HEK293 (cell line): Measurements from ENCODE around the gene PLD6.

Experiments used
- CTCF ChIA-PET: fragments of 350-600 bp; formaldehyde crosslinking; extraction: SDS; loops from one replicate; lab custom pipeline; 2021; ENCODE audit warnings: antibody characterized with exemption; lab: Yijun Ruan, JAX
- POLR2A ChIA-PET: fragments of 300-600 bp; formaldehyde crosslinking; extraction: SDS; loops from one replicate; lab custom pipeline; 2020; ENCODE audit warnings: antibody characterized with exemption, inconsistent platforms; lab: Yijun Ruan, JAX
- H3K27ac ChIP-seq: fragments of 200-500 bp; sonication (Bioruptor generic); 2 replicates; pipeline ENCODE4 v1.5.1; 2014; ENCODE audit warnings: low read depth, low read length, control low read depth, inconsistent platforms; ENCODE audit errors: extremely low read depth
- H3K36me3 ChIP-seq, 2 experiments: fragments of 200-500 bp in 1 of 2; sonication (Bioruptor generic) in 1 of 2; 1 replicate in 1 of 2; 2 replicates in 1 of 2; pipeline ENCODE4 v1.5.1; 2014 to 2017; ENCODE audit warnings: inconsistent platforms in 2 of 2, low read length in 2 of 2; ENCODE audit not compliant: control insufficient read depth in 2 of 2, insufficient read depth in 1 of 2
- H3K4me1 ChIP-seq: fragments of 200-500 bp; sonication (Bioruptor generic); 2 replicates; pipeline ENCODE4 v1.5.1; 2014; ENCODE audit warnings: mild to moderate bottlenecking, low read length, inconsistent platforms; ENCODE audit not compliant: control insufficient read depth, insufficient read depth
- H3K4me3 ChIP-seq: 2 replicates; pipeline ENCODE4 v1.5.1; 2011; ENCODE audit warnings: low read depth, mild to moderate bottlenecking, control low read depth, low read length, moderate library complexity
- H3K9me3 ChIP-seq: fragments of 200-500 bp; sonication (Bioruptor generic); 2 replicates; pipeline ENCODE4 v1.5.1; 2014; ENCODE audit warnings: low read depth, low read length, inconsistent platforms; ENCODE audit not compliant: control insufficient read depth, insufficient read depth
- KLF1 ChIP-seq: fragments of 450-650 bp; formaldehyde crosslinking; IDR thresholded peaks from 2 replicates; pipeline ENCODE4 v1.5.1; 2016; ENCODE audit warnings: missing biosample characterization, missing genetic modification characterization
- MYNN ChIP-seq: fragments of 450-650 bp; formaldehyde crosslinking; IDR thresholded peaks from 2 replicates; pipeline ENCODE4 v1.5.1; 2016; ENCODE audit warnings: missing biosample characterization, missing genetic modification characterization, borderline replicate concordance
- REST ChIP-seq: fragments of 450-650 bp; formaldehyde crosslinking; IDR thresholded peaks from 2 replicates; pipeline ENCODE4 v1.5.1; 2016; ENCODE audit warnings: missing biosample characterization, missing genetic modification characterization
- YY1 ChIP-seq: fragments of 450-650 bp; formaldehyde crosslinking; IDR thresholded peaks from 2 replicates; pipeline ENCODE4 v1.5.1; 2018; ENCODE audit warnings: missing biosample characterization, missing genetic modification characterization
- ZBTB7A ChIP-seq: fragments of 450-650 bp; formaldehyde crosslinking; IDR thresholded peaks from 2 replicates; pipeline ENCODE4 v1.5.1; 2016; ENCODE audit warnings: low read depth, missing biosample characterization, missing genetic modification characterization
- ZFP3 ChIP-seq: fragments of 450-650 bp; formaldehyde crosslinking; IDR thresholded peaks from 2 replicates; pipeline ENCODE4 v1.5.1; 2016; ENCODE audit warnings: low read depth, missing biosample characterization, missing genetic modification characterization
- ZNF146 ChIP-seq: fragments of 450-650 bp; formaldehyde crosslinking; IDR thresholded peaks from 2 replicates; pipeline ENCODE4 v1.5.1; 2016; ENCODE audit warnings: missing biosample characterization, missing genetic modification characterization
- ZNF248 ChIP-seq: fragments of 450-650 bp; formaldehyde crosslinking; IDR thresholded peaks from 2 replicates; pipeline ENCODE4 v1.5.1; 2017; ENCODE audit warnings: missing biosample characterization, missing genetic modification characterization
- ZNF26 ChIP-seq: fragments of 450-650 bp; formaldehyde crosslinking; IDR thresholded peaks from 2 replicates; pipeline ENCODE4 v1.5.1; 2016; ENCODE audit warnings: missing biosample characterization, missing genetic modification characterization
- ZNF341 ChIP-seq: fragments of 450-650 bp; formaldehyde crosslinking; IDR thresholded peaks from 2 replicates; pipeline ENCODE4; 2016; ENCODE audit warnings: low read depth, missing biosample characterization, missing genetic modification characterization
- ZNF404 ChIP-seq: fragments of 450-650 bp; formaldehyde crosslinking; IDR thresholded peaks from 2 replicates; pipeline ENCODE4 v1.5.1; 2017; ENCODE audit warnings: missing biosample characterization, missing genetic modification characterization
- ZNF426 ChIP-seq: fragments of 450-650 bp; formaldehyde crosslinking; IDR thresholded peaks from 2 replicates; pipeline ENCODE4 v1.5.1; 2017; ENCODE audit warnings: missing biosample characterization, missing genetic modification characterization, mild to moderate bottlenecking, inconsistent platforms, moderate library complexity
- ZNF529 ChIP-seq: fragments of 450-650 bp; formaldehyde crosslinking; IDR thresholded peaks from 2 replicates; pipeline ENCODE4 v1.5.1; 2017; ENCODE audit warnings: missing genetic modification characterization, missing biosample characterization; ENCODE audit not compliant: insufficient replicate concordance
- ZNF629 ChIP-seq: fragments of 450-650 bp; formaldehyde crosslinking; IDR thresholded peaks from 2 replicates; pipeline ENCODE4 v1.5.1; 2017; ENCODE audit warnings: missing biosample characterization, missing genetic modification characterization
- ZNF654 ChIP-seq: fragments of 450-650 bp; formaldehyde crosslinking; IDR thresholded peaks from 2 replicates; pipeline ENCODE4 v1.5.1; 2016; ENCODE audit warnings: low read depth, missing biosample characterization, missing genetic modification characterization
- ZSCAN18 ChIP-seq: fragments of 450-650 bp; formaldehyde crosslinking; IDR thresholded peaks from 2 replicates; pipeline ENCODE4 v1.5.1; 2016; ENCODE audit warnings: missing biosample characterization, missing genetic modification characterization
- TF ChIP-seq, protein P1 (sequence below): fragments of 450-650 bp; formaldehyde crosslinking; IDR thresholded peaks from 2 replicates; pipeline ENCODE4 v1.5.1; 2016; ENCODE audit warnings: missing biosample characterization, missing genetic modification characterization
- TF ChIP-seq, protein P2 (sequence below): fragments of 450-650 bp; formaldehyde crosslinking; IDR thresholded peaks from 2 replicates; pipeline ENCODE4 v1.5.1; 2016; ENCODE audit warnings: missing biosample characterization, missing genetic modification characterization
- TF ChIP-seq, protein P3 (sequence below): fragments of 450-650 bp; formaldehyde crosslinking; IDR thresholded peaks from 2 replicates; pipeline ENCODE4 v1.5.1; 2016; ENCODE audit warnings: missing biosample characterization, missing genetic modification characterization

The PLD6 gene

DNA sequence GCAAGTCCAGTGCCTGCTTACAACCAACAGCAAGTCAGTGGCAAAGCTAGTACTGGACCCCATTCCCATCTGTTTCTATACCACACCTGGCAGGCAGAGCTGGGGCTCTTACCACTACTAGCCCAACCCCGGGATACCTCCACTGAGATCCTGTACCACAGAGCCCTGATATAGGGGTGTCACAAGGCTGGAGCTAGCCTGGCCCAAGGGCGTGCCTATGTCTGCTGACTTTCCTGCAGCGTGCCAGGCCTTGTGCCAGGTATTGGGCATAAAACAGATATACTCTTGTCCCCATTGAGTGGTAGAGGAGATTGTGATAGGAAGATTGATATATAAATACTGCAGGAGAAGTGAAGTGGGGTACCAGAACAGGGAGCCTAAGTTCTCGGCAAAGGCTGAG is 44.4 kb downstream of the PLD6 start:
- TF ChIP-seq, protein P1, sequence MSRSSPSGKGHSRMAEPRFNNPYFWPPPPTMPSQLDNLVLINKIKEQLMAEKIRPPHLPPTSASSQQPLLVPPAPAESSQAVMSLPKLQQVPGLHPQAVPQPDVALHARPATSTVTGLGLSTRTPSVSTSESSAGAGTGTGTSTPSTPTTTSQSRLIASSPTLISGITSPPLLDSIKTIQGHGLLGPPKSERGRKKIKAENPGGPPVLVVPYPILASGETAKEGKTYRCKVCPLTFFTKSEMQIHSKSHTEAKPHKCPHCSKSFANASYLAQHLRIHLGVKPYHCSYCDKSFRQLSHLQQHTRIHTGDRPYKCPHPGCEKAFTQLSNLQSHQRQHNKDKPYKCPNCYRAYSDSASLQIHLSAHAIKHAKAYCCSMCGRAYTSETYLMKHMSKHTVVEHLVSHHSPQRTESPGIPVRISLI: no peak
- TF ChIP-seq ZNF146 (tag by site-specific recombination) (no peak), ZNF404 (tag by site-specific recombination) (no peak), ZNF248 (tag by site-specific recombination) (no peak), ZNF654 (tag by site-specific recombination) (no peak)
- ChIA-PET CTCF (no interaction called here), POLR2A (interaction anchor here (0.5 kb wide), 1 partner anchor 335 kb away, joined by 5 read pairs; the partner anchor contains the start of gene RASD1)
- H3K4me3 ChIP-seq: no peak overlapping the region
- no peak overlapping the region for H3K27ac ChIP-seq
- no peaks in the 10 kb centered on the region for H3K4me1 ChIP-seq
- H3K9me3 ChIP-seq: no peaks in the 10 kb centered on the region
- H3K36me3 ChIP-seq: peaks cover 8 to 99% of the 10 kb centered on the region in 2 experiments

DNA sequence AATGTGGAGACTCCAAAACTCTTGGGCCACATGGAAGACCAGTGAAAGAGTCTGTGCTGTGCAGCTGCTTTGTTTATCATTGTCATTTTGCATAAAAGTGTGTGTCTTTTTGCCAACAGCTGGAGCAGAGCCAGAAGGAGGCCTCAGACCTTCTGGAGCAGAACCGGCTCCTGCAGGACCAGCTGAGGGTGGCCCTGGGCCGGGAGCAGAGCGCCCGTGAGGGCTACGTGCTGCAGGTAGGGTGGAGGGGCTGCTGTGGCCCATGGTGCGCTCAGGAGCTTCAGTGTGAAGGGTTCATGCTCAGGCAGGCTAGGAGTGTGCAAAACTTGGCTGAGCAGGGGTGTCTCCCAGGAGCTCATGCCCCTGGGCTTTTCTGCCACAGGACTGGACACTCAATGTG is 45.0 kb downstream of the PLD6 start:
- Histone ChIP-seq H3K36me3 (peaks cover 8 to 99% of the 10 kb centered on the region in 2 experiments), H3K4me1 (no peaks in the 10 kb centered on the region), H3K4me3 (no peak overlapping the region), H3K27ac (no peak overlapping the region), H3K9me3 (no peaks in the 10 kb centered on the region)
- ChIA-PET CTCF (interaction anchor here (0.6 to 1.1 kb wide), 2 partner anchors 19 to 807 kb away, joined by 3 to 5 read pairs; no protein-coding TSS in a partner anchor), POLR2A (interaction anchor here (0.5 kb wide), 1 partner anchor 335 kb away, joined by 5 read pairs; the partner anchor contains the start of gene RASD1)
- TF ChIP-seq MYNN: no peak
- no peak for TF ChIP-seq ZNF26 (tag by site-specific recombination)
- TF ChIP-seq ZFP3 (tag by site-specific recombination): no peak
- TF ChIP-seq, protein P2, sequence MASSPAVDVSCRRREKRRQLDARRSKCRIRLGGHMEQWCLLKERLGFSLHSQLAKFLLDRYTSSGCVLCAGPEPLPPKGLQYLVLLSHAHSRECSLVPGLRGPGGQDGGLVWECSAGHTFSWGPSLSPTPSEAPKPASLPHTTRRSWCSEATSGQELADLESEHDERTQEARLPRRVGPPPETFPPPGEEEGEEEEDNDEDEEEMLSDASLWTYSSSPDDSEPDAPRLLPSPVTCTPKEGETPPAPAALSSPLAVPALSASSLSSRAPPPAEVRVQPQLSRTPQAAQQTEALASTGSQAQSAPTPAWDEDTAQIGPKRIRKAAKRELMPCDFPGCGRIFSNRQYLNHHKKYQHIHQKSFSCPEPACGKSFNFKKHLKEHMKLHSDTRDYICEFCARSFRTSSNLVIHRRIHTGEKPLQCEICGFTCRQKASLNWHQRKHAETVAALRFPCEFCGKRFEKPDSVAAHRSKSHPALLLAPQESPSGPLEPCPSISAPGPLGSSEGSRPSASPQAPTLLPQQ (tag by site-specific recombination): no peak
- TF ChIP-seq, protein P3, sequence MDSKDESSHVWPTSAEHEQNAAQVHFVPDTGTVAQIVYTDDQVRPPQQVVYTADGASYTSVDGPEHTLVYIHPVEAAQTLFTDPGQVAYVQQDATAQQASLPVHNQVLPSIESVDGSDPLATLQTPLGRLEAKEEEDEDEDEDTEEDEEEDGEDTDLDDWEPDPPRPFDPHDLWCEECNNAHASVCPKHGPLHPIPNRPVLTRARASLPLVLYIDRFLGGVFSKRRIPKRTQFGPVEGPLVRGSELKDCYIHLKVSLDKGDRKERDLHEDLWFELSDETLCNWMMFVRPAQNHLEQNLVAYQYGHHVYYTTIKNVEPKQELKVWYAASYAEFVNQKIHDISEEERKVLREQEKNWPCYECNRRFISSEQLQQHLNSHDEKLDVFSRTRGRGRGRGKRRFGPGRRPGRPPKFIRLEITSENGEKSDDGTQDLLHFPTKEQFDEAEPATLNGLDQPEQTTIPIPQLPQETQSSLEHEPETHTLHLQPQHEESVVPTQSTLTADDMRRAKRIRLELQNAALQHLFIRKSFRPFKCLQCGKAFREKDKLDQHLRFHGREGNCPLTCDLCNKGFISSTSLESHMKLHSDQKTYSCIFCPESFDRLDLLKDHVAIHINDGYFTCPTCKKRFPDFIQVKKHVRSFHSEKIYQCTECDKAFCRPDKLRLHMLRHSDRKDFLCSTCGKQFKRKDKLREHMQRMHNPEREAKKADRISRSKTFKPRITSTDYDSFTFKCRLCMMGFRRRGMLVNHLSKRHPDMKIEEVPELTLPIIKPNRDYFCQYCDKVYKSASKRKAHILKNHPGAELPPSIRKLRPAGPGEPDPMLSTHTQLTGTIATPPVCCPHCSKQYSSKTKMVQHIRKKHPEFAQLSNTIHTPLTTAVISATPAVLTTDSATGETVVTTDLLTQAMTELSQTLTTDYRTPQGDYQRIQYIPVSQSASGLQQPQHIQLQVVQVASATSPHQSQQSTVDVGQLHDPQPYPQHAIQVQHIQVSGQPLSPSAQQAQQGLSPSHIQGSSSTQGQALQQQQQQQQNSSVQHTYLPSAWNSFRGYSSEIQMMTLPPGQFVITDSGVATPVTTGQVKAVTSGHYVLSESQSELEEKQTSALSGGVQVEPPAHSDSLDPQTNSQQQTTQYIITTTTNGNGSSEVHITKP (tag by site-specific recombination): no peak
- TF ChIP-seq ZNF629 (tag by site-specific recombination): no peak
- no peak for TF ChIP-seq ZBTB7A (tag by site-specific recombination)
- no peak for TF ChIP-seq ZNF529 (tag by site-specific recombination)

GRCh38 chr17:17159571-17159970 is 46.6 kb downstream of the PLD6 start:
- ChIA-PET CTCF (no interaction called here), POLR2A (no interaction called here)
- Histone ChIP-seq H3K4me3 (no peak overlapping the region), H3K27ac (no peak overlapping the region), H3K36me3 (peaks cover 18 to 99% of the 10 kb centered on the region in 2 experiments), H3K9me3 (no peaks in the 10 kb centered on the region), H3K4me1 (no peaks in the 10 kb centered on the region)
- TF ChIP-seq ZSCAN18 (no peak), ZNF426 (tag by site-specific recombination) (no peak), ZNF341 (no peak), REST (tag by site-specific recombination) (no peak), KLF1 (no peak), YY1 (no peak)
